Measurements from ENCODE around the gene DHX29.

GRCh38 chr5:55241746-55242145, 65.7 kb downstream of the DHX29 start:
- TF ChIP-seq SIN3A (IDR thresholded peaks at IDR 0.05; ENCODE audit: borderline replicate concordance, insufficient read depth, low read depth, low read length) (no peak), REST (IDR thresholded peaks at IDR 0.05; ENCODE audit: insufficient read depth in 1 of 2, low read depth in 2 of 2, low read length in 1 of 2) (no peak), POLR2AphosphoS5 (IDR thresholded peaks at IDR 0.05; ENCODE audit: low read depth, low read length) (no peak), TCF7L2 (IDR thresholded peaks at IDR 0.05; ENCODE audit: low read depth, low read length) (no peak)
- TF ChIP-seq, protein P1, sequence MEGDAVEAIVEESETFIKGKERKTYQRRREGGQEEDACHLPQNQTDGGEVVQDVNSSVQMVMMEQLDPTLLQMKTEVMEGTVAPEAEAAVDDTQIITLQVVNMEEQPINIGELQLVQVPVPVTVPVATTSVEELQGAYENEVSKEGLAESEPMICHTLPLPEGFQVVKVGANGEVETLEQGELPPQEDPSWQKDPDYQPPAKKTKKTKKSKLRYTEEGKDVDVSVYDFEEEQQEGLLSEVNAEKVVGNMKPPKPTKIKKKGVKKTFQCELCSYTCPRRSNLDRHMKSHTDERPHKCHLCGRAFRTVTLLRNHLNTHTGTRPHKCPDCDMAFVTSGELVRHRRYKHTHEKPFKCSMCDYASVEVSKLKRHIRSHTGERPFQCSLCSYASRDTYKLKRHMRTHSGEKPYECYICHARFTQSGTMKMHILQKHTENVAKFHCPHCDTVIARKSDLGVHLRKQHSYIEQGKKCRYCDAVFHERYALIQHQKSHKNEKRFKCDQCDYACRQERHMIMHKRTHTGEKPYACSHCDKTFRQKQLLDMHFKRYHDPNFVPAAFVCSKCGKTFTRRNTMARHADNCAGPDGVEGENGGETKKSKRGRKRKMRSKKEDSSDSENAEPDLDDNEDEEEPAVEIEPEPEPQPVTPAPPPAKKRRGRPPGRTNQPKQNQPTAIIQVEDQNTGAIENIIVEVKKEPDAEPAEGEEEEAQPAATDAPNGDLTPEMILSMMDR (IDR thresholded peaks at IDR 0.05): no peak

Data from Panc1 (cell line).